ENCODE measurements around the gene CPT1B. TPM values are rescaled to one million over a fixed set of nuclear protein-coding genes. Genes with fewer than 3 reads are reported as not detected.

The CPT1B gene
- total RNA-seq, 1 donor from 2014 or later = 32.7 TPM

DNA sequence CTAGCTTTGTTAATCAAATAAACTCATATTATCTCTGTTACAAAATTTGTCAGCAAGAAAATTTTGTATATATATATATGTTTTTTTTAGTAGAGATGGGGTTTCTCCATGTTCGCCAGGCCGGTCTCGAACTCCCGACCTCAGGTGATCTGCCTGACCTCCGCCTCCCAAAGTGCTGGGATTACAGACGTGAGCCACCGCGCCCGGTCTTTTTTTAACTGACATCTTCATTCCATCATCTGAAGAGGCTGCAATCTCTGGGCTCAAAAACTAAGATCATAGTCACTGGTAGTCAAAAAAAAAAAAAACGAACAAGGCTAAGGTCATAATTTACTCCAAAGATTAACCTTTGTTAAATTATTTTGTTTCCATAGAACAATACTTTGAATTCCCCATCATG is 37.8 kb downstream of the CPT1B start:
- H3K27ac Mint-ChIP-seq (ENCODE audit: unreplicated experiment) = no peak overlapping the region
- DNase-seq (ENCODE audit: low read depth) (no peak), FAIRE-seq (no peak)
- H3K36me3 Mint-ChIP-seq (ENCODE audit: low read depth, unreplicated experiment) = no peaks in the 10 kb centered on the region
- TF ChIP-seq EZH2 (IDR thresholded peaks at IDR 0.05; ENCODE audit: insufficient read depth, low read length) = no peak
- TF ChIP-seq, protein P1, sequence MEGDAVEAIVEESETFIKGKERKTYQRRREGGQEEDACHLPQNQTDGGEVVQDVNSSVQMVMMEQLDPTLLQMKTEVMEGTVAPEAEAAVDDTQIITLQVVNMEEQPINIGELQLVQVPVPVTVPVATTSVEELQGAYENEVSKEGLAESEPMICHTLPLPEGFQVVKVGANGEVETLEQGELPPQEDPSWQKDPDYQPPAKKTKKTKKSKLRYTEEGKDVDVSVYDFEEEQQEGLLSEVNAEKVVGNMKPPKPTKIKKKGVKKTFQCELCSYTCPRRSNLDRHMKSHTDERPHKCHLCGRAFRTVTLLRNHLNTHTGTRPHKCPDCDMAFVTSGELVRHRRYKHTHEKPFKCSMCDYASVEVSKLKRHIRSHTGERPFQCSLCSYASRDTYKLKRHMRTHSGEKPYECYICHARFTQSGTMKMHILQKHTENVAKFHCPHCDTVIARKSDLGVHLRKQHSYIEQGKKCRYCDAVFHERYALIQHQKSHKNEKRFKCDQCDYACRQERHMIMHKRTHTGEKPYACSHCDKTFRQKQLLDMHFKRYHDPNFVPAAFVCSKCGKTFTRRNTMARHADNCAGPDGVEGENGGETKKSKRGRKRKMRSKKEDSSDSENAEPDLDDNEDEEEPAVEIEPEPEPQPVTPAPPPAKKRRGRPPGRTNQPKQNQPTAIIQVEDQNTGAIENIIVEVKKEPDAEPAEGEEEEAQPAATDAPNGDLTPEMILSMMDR (IDR thresholded peaks at IDR 0.05; ENCODE audit: insufficient read depth, low read depth, low read length) = no peak
- no peak overlapping the region for H2AFZ ChIP-seq (ENCODE audit: low read depth, low read length)
- no peaks in the 10 kb centered on the region for H3K9me3 Mint-ChIP-seq (ENCODE audit: unreplicated experiment)
- no peak overlapping the region for H3K9ac ChIP-seq (ENCODE audit: low read length)
- no peaks in the 10 kb centered on the region for H4K20me1 ChIP-seq (ENCODE audit: insufficient read depth, low read length)
- no peak overlapping the region for H3K4me2 ChIP-seq (ENCODE audit: low read length)
- peaks cover 3% of the 10 kb centered on the region for H3K4me1 ChIP-seq (ENCODE audit: insufficient read depth, low read length)
- H3K27me3 ChIP-seq (ENCODE audit: insufficient read depth, low read length) = peaks cover 4% of the 10 kb centered on the region
- H3K79me2 ChIP-seq (ENCODE audit: insufficient read depth, low read length) = no peaks in the 10 kb centered on the region
- H3K4me1 Mint-ChIP-seq (ENCODE audit: low read depth, unreplicated experiment) = peaks cover 6% of the 10 kb centered on the region
- no peaks in the 10 kb centered on the region for H3K36me3 ChIP-seq (ENCODE audit: insufficient read depth, low read length)
- no peak overlapping the region for H3K4me3 ChIP-seq (ENCODE audit: insufficient read depth, low read depth, low read length)
- H3K27ac ChIP-seq (ENCODE audit: low read depth, low read length) = no peak overlapping the region
- H3K9me3 ChIP-seq (ENCODE audit: insufficient read depth, low read depth, low read length) = no peaks in the 10 kb centered on the region
- H3K4me3 Mint-ChIP-seq (ENCODE audit: unreplicated experiment) = no peak overlapping the region
- H3K27me3 Mint-ChIP-seq (ENCODE audit: low read depth, unreplicated experiment) = peaks cover 16% of the 10 kb centered on the region

- peaks cover 3% of the 10 kb centered on the region for H3K4me1 ChIP-seq (ENCODE audit: insufficient read depth, low read length)
- no peaks in the 10 kb centered on the region for H3K79me2 ChIP-seq (ENCODE audit: insufficient read depth, low read length)
- no peak overlapping the region for H2AFZ ChIP-seq (ENCODE audit: low read depth, low read length)
- DNase-seq (ENCODE audit: low read depth) = no peak
- H3K27ac Mint-ChIP-seq (ENCODE audit: unreplicated experiment) = no peak overlapping the region
- H3K4me2 ChIP-seq (ENCODE audit: low read length) = no peak overlapping the region
- no peak overlapping the region for H3K27ac ChIP-seq (ENCODE audit: low read depth, low read length)
- H3K27me3 Mint-ChIP-seq (ENCODE audit: low read depth, unreplicated experiment) = peaks cover 16% of the 10 kb centered on the region
- no peaks in the 10 kb centered on the region for H3K9me3 ChIP-seq (ENCODE audit: insufficient read depth, low read depth, low read length)
- H3K9me3 Mint-ChIP-seq (ENCODE audit: unreplicated experiment) = peaks cover under 1% of the 10 kb centered on the region
- no peak for FAIRE-seq
- H3K4me3 Mint-ChIP-seq (ENCODE audit: unreplicated experiment) = no peak overlapping the region
- no peaks in the 10 kb centered on the region for H3K36me3 ChIP-seq (ENCODE audit: insufficient read depth, low read length)
- H3K27me3 ChIP-seq (ENCODE audit: insufficient read depth, low read length) = peaks cover 8% of the 10 kb centered on the region
- no peak overlapping the region for H3K4me3 ChIP-seq (ENCODE audit: insufficient read depth, low read depth, low read length)
- H3K36me3 Mint-ChIP-seq (ENCODE audit: low read depth, unreplicated experiment) = no peaks in the 10 kb centered on the region
- no peak overlapping the region for H3K9ac ChIP-seq (ENCODE audit: low read length)
- no peak for TF ChIP-seq EZH2 (IDR thresholded peaks at IDR 0.05; ENCODE audit: insufficient read depth, low read length)
- TF ChIP-seq, protein P1 (IDR thresholded peaks at IDR 0.05; ENCODE audit: insufficient read depth, low read depth, low read length) = no peak
- H4K20me1 ChIP-seq (ENCODE audit: insufficient read depth, low read length) = no peaks in the 10 kb centered on the region
- H3K4me1 Mint-ChIP-seq (ENCODE audit: low read depth, unreplicated experiment) = peaks cover 4% of the 10 kb centered on the region
These were observed 40.5 kb downstream of the CPT1B start for GRCh38 chr22:50537765-50538164.

DNA sequence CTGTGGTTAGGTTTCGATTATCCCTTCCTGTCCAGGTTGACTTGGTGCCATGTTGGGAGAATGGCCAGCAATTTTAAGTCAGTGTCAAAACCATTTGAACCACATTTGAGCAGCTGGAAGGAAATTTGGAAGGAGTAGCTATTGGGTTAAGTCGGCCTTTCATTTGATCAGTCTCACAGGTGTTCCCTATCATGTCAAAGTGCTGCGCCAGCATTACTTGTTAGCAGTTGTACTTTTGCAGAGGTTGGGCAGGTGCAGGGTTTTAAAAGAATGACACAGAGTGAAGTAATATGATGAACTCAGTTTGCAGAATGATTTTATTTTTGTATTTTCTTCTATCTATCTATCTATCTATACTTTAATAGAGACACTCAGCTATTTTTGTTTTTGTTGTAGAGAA is 42.0 kb downstream of the CPT1B start:
- no peak overlapping the region for H3K27ac Mint-ChIP-seq (ENCODE audit: unreplicated experiment)
- H3K4me1 Mint-ChIP-seq (ENCODE audit: low read depth, unreplicated experiment) = peaks cover 4% of the 10 kb centered on the region
- no peaks in the 10 kb centered on the region for H3K9me3 ChIP-seq (ENCODE audit: insufficient read depth, low read depth, low read length)
- H3K9me3 Mint-ChIP-seq (ENCODE audit: unreplicated experiment) = peaks cover 4% of the 10 kb centered on the region
- H3K36me3 Mint-ChIP-seq (ENCODE audit: low read depth, unreplicated experiment) = no peaks in the 10 kb centered on the region
- no peak overlapping the region for H3K27ac ChIP-seq (ENCODE audit: low read depth, low read length)
- peaks cover 15% of the 10 kb centered on the region for H3K27me3 Mint-ChIP-seq (ENCODE audit: low read depth, unreplicated experiment)
- H3K4me3 Mint-ChIP-seq (ENCODE audit: unreplicated experiment) = no peak overlapping the region
- FAIRE-seq (no peak), DNase-seq (ENCODE audit: low read depth) (no peak)
- H2AFZ ChIP-seq (ENCODE audit: low read depth, low read length) = no peak overlapping the region
- no peak for TF ChIP-seq EZH2 (IDR thresholded peaks at IDR 0.05; ENCODE audit: insufficient read depth, low read length)
- TF ChIP-seq, protein P1 (IDR thresholded peaks at IDR 0.05; ENCODE audit: insufficient read depth, low read depth, low read length) = no peak
- no peak overlapping the region for H3K4me3 ChIP-seq (ENCODE audit: insufficient read depth, low read depth, low read length)
- no peaks in the 10 kb centered on the region for H3K79me2 ChIP-seq (ENCODE audit: insufficient read depth, low read length)
- H3K9ac ChIP-seq (ENCODE audit: low read length) = no peak overlapping the region
- no peak overlapping the region for H3K4me2 ChIP-seq (ENCODE audit: low read length)
- no peaks in the 10 kb centered on the region for H4K20me1 ChIP-seq (ENCODE audit: insufficient read depth, low read length)
- peaks cover 5% of the 10 kb centered on the region for H3K4me1 ChIP-seq (ENCODE audit: insufficient read depth, low read length)
- peaks cover 13% of the 10 kb centered on the region for H3K27me3 ChIP-seq (ENCODE audit: insufficient read depth, low read length)
- H3K36me3 ChIP-seq (ENCODE audit: insufficient read depth, low read length) = no peaks in the 10 kb centered on the region
